GM18502 (cell line): ENCODE data around the gene SP1.
"Not testable (repeated sequence)": the region's sequence is repeated elsewhere in the genome, so short reads cannot be mapped to it uniquely, and the experiment has no call there.

Source experiments
- ATAC-seq: cut with Tn5 transposase; IDR thresholded peaks from one replicate; pipeline ENCODE4 v1.9.1; 2021; ENCODE audit warnings: mild to moderate bottlenecking; ENCODE audit not compliant: unreplicated experiment, poor library complexity

SP1 gene

DNA sequence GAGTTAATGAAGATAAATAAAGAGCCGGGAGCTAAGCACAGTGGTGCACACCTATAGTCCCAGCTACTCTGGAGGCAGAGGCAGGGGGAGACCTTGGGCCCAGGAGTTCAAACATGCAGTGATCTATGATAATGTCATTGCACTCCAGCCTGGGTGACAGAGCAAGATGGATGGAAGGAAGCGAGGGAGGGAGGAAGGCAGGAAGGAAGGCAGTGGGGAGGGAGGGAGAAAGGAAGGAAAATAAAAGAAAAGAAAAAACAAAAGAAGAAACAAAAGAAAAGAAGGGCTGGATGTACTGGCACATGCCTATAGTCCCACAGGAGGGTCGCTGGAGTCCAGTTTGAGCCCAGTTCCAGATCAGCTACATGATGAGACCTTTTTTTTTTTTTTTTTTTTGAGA is 24.9 kb upstream of the SP1 start:
- ATAC-seq, result no peak

DNA sequence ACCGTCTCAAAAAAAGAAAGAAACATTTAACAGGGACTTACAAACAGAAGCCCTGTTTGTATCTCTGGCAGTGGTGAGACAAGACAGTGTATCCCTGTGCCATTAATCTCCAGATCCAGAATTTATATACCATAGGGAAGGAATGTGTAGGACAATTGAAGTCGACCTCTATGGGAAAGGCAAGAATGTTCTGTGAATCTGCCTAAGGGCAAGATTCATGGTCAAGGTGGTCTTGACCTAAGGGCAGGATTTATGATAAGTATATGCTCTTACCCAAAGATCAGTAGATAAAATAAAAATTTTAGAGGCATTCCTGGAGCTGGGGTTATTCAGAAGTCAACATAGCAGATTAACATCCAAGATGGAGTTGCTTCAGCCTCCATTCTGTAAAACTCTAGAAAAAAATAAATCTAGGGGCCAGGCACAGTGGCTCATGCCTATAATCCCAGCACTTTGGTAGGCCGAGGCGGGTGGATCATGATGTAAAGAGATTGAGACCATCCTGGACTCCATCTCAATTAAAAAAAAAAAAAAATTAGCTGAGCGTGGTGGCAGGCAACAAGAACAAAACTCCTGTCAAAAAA is 21.0 kb upstream of the SP1 start:
- no peak for ATAC-seq

DNA sequence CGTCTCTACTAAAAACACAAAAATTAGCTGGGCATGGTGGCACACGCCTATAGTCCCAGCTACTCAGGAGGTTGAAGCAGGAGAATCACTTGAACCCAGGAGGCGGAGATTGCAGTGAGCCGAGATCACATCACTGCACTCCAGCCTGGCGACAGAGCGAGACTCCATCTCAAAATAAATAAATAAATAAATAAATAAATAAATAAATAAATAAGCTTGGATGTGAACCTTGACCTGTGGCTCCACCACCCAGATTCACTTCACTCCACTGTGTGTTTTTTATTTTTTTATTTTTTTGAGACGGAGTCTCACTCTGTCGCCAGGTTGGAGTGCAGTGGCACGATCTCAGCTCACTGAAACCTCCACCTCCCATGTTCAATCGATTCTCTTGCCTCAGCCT is 18.3 kb upstream of the SP1 start:
- not testable (repeated sequence) for ATAC-seq

DNA sequence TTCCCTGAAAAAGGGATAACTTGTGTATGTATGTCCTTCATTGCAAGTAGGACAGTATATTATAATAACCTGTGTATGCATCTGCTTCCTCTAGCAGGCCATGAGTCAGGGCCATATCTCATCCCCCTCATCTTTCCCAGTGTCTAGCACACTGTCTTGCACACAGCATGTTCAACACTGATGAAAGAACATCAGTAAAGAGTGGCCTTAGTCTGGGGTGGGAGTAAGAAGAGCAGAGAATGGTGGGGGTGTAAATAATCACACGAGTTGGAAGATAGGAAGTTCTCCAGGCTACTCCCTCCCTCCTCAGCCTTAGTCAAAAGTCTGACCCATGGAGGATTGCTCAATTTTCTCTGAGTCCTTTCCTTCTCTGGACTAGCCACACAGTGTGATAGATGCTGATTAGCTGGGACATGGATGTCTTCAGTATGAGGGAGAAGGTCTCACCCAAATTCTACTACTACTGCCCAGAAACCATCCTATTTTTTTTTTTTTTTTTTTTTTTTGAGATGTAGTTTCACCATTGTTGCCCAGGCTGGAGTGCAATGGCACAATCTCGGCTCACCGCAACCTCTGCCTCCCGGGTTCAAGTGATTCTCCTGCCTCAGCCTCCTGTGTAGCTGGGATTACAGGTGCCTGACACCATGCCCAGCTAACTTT is 14.6 kb upstream of the SP1 start:
- no peak for ATAC-seq

DNA sequence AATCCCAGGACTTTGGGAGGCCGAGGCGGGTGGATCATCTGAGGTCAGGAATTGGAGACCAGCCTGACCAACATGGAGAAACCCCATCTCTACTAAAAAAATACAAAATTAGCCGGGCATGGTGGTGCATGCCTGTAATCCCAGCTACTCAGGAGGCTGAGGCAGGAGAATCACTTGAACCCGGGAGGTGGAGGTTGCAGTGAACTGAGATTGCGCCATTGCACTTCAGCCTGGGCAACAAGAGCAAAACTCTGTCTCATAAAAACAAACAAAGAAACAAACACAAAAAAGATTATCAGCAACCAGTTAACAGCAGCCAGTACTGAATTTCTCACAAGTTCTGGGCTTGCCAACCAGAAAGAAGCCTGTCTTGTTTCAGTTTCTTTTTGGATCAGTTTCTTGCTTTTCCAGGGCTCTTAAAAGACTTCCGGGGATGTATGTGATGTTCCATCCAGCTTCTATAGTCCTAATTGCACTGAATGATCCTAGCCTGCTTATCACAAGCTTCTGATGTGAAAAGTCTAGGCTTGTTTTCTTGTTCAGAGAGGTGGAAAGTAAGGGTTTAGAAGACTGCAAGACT is 6.3 kb upstream of the SP1 start:
- not testable (repeated sequence) for ATAC-seq

DNA sequence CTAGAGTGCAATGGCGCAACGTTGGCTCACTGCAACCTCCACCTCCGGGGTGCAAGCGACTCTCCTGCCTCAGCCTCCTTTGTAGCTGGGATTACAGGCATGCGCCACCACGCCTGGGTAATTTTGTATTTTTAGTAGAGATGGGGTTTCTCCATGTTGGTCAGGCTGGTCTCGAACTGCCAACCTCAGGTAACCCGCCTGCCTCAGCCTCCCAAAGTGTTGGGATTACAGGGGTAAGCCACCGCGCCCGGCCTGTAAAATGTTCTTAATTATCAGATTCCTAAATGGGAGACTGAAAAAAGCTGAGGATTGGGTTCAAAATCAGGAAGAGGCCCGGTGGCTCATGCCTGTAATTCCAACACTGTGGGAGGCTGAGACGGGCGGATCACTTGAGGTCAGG is 5.7 kb upstream of the SP1 start:
- not testable (repeated sequence) for ATAC-seq

DNA sequence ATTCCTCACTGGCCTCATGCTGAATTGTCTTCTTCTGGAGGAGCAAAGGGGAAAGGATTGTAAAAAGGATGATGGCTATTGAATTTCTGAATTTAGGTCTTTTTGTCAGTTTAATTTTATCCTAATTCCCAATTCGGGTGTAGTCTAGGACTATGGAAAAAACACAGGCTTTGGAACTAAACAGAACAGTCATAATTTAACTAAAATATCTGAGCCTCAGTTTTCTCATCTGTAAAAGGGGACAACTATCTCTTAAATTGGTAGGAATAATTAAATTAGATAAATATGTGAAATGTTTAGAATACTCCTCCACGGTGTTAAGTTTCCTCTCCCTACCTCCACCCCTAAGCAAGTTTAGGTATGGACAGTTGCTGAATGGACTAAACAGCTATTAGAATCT is 3.2 kb upstream of the SP1 start:
- ATAC-seq, result no peak

DNA sequence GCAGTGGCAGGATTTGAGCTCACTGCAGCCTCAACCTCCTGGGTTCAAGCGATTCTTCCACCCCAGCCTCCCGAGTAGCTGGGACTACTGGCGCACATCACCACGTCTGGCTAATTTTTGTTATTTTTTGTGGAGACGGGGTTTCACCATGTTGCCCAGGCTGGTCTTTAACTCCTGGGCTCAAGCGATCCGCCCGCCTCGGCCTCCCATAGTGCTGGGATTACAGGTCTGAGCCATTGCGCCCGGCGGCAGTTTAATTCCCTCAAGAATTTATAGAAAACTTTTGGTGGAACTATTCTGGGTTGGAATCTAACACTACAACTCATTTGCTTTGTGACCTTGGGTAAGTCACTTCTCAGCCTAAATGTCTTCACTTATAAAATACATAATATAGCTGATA is 1.8 kb upstream of the SP1 start:
- ATAC-seq, result no peak

DNA sequence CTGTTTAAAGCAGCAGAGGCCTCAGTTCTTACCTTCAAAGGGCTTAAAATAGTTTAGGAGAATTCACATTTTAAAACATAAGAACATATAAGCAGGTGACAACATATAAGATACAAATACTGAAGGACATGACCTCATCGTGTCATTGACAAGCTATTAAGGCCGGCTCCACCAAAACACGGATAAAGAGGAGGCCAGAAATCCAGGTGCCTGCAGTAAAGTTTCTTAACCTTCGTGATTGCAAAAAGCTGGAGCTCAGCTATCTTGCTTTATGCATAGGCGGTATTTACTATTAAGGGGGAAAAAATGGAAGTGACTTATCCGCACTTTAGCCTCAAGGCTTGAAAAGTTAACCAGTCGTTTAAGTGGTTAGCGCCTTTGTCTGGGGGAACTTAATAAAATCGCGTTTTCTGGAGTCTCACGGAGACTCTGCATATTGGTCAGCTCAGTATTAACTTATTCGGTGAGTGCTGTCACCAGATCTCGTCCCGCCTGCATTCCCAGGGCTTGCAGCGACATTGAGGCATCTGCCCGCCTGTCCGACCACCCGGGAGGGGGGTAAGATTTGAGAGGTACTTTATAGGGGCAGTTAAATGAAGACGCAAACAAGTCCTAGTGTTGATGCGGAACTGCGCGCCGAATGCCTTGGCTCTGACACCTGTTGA is 1.1 kb upstream of the SP1 start:
- ATAC-seq, result no peak

DNA sequence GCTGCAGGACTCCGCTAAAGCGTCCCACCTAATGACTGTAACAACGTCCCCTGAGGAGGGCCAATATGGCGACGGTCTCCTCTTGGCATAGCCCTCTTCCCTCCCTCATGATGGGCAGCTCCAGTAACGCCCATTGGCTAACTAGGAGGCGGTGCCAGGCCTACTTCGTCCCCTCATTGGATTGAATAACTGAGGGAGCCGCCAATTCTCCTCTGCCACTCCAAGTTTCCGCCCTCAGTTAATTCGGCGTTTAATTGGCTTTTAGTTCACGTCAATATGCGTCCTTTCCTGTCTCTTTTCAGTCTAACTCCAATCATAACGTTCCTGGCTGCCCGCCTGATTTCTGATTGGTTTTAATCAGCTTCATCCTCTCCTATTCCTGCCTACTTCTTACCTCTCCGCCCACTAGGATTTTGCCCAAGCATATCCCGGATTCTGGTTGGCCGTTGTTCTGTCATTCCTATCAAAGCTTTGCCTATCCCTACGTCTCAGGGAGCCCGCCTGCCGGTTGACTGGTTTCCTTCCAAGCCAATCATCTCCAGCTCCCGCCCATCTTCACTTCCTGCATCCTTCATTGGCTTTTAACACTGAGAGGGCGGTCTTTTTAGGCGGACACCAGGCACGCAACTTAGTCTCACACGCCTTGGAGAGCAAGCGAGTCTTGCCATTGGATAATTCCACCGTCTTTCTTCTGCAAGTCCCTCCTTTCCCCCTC is 430 bp upstream of the SP1 start:
- ATAC-seq, result peak; percentile 71

DNA sequence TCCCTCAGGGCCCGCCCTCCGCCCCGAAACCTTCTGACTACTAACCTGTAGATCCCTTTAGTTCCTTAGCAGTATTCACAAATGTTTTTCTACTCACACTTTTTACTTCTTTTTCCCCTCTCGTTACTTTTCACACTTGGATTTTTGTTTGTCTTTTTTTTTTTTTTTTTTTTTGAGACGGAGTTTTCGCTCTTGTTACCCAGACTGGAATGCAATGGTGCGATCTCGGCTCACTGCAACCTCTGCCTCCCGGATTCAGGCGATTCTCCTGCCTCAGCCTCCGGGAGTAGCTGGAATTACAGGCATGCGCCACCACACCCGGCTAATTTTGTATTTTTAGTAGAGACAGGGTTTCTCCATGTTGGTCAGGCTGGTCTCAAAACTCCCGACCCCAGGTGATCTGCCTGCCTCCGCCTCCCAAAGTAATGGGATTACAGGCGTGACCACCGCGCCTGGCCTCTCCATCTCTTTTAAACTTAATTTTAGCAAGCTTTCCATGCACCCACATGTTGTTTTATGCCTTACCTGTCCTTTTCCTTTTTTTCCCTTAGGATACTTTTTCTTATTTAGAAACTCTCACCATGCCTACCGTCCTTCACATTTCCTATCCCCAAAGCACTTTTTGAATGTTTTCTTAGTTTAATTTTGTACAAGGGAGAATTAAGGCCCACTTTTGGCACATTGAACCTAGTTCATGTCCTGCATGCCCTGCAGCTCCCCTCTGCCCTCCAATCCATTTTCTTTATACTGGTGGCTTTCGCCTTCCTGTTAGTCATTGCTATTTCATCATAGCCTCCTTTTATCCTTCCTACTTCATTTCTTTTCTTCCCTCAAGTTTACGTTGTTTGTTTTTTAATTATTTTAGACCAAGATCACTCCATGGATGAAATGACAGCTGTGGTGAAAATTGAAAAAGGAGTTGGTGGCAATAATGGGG is 1.1 kb downstream of the SP1 start:
- no peak for ATAC-seq

DNA sequence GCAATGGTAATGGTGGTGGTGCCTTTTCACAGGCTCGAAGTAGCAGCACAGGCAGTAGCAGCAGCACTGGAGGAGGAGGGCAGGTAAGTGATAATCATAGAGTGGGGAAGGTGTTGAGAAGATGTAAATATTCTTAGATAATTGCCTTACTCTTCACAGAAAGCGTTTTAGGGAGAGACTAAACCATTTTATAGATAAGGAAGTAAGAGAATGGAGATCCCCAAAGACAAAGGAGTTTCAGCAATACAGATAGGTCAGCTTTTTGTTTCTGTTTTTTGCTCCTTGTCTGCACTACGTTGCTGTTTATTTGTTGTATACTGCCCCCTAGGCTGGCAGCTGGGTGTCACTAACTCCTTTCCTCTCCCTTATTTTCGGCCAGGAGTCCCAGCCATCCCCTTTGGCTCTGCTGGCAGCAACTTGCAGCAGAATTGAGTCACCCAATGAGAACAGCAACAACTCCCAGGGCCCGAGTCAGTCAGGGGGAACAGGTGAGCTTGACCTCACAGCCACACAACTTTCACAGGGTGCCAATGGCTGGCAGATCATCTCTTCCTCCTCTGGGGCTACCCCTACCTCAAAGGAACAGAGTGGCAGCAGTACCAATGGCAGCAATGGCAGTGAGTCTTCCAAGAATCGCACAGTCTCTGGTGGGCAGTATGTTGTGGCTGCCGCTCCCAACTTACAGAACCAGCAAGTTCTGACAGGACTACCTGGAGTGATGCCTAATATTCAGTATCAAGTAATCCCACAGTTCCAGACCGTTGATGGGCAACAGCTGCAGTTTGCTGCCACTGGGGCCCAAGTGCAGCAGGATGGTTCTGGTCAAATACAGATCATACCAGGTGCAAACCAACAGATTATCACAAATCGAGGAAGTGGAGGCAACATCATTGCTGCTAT is 2.0 kb downstream of the SP1 start:
- no peak for ATAC-seq

DNA sequence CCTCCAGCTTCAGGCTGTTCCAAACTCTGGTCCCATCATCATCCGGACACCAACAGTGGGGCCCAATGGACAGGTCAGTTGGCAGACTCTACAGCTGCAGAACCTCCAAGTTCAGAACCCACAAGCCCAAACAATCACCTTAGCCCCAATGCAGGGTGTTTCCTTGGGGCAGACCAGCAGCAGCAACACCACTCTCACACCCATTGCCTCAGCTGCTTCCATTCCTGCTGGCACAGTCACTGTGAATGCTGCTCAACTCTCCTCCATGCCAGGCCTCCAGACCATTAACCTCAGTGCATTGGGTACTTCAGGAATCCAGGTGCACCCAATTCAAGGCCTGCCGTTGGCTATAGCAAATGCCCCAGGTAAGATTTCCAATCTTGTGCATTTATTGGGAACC is 3.3 kb downstream of the SP1 start:
- ATAC-seq, result no peak

DNA sequence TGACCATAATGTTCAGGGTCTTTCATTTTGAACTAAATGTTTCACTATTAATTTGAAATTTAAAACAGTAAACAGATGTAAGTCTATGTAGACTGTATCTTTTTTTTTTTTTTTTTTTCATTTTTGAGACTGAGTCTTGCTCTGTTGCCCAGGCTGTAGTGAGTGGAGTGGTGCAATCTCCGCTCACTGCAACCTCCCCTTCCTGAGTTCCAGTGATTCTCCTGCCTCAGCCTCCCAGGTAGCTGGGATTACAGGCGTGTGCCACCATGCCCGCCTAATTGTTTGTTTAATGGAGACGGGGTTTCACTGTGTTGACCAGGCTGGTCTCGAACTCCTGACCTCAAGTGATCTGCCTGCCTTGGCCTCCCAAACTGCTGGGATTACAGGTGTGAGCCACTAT is 6.4 kb downstream of the SP1 start:
- ATAC-seq, result not testable (repeated sequence)

DNA sequence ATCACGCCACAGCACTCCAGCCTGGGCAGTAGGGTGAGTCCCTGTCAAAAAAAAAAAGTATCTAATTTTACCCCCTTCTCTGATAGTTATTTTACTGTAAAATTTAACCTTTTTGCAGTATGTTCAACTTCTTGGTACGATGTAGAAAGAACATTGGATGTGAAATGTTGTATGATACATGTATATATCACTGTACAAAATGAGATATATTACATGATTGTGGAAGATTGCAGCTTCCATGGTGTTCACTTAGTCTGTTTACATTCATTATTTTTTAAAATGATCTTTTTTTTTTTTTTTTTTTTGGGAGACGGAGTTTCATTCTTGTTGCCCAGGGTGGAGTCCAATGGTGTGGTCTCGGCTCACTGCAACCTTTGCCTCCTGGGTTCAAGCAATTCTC is 9.0 kb downstream of the SP1 start:
- no peak for ATAC-seq

DNA sequence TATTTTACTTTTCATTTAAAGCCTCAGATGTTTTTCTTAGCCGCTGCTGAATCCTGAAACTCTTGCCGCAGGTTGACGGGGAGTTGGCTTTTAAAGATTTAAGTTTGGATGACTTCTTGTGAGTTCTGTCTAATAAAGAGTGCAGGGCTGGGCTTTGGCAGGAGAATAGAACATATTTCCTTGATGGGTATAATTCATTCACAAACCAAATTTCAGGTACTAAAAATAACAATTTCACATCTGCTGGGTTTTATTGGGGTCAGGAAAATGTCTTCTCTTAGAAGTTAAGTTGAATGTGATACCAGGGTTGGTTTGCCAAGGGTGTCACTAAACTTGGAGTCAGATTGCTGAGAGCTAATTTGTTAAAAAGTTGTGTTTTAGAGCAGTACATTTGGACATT is 9.7 kb downstream of the SP1 start:
- no peak for ATAC-seq

DNA sequence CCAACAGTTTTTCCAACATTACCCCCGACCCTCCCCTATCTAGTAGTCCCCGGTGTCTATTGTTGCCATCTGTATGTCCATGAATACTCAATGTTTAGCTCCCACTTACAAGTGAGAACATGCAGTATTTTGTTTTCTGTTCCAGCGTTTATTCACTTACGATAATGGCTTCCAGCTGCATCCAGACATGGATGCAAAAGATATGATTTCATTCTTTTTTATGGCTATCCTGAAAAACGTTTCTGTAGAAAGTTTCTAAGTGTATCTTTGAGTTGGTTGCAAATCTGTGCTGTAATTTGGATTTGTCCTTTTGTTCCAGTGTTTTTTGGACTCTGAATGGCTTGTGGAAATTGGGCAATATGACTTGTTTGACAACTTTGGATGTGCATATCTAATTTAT is 11.7 kb downstream of the SP1 start:
- ATAC-seq, result no peak

DNA sequence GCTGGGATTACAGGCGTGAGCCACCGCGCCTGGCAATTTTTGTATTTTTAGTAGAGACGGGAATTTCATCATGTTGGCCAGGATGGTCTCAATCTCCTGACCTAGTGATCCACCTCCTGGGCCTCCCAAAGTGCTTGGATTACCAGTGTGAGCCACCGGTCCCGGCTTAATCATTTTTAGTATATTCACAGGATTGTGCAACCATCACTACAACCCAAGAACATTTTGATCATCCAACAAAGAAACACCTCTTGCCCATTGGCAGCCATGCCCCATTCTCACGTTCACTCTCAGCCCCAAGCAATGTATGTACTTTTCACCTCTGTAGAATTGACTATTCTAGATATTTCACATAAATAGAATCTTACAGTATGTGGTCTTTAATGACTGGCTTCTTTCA is 19.9 kb downstream of the SP1 start:
- ATAC-seq, result no peak

DNA sequence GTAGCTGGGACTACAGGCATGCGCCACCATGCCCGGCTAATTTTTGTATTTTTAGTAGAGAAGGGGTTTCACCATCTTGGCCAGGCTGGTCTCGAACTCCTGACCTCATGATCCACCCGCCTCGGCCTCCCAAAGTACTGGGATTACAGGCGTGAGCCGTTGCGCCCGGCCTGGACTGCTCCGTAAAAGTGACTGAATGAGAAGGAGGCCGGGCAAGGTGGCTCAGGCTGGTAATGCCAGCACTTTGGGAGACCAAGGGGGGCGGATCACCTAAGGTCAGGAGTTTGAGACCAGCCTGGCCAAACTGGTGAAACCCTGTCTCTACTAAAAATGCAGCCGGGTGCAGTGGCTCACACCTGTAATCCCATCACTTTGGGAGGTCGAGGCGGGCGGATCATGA is 22.4 kb downstream of the SP1 start:
- ATAC-seq, result not testable (repeated sequence)
